D721Med (cell line): ENCODE measurements around the gene MRPS18A.

Experiments used
- DNase-seq: peaks from one replicate; pipeline ENCODE4 v3.0.0; 2011; ENCODE audit warnings: low spot score; ENCODE audit not compliant: insufficient read length
- FAIRE-seq: peaks from 2 replicates; lab custom pipeline; 2011; peaks lifted over from hg19 to GRCh38; lab: Jason Lieb, UNC
- TF ChIP-seq, protein P1 (sequence below): IDR thresholded peaks from 2 replicates; pipeline ENCODE4 v1.5.1; 2012; ENCODE audit warnings: mild to moderate bottlenecking, control low read depth; ENCODE audit not compliant: insufficient read depth; ENCODE audit errors: missing control alignments

MRPS18A gene

DNA sequence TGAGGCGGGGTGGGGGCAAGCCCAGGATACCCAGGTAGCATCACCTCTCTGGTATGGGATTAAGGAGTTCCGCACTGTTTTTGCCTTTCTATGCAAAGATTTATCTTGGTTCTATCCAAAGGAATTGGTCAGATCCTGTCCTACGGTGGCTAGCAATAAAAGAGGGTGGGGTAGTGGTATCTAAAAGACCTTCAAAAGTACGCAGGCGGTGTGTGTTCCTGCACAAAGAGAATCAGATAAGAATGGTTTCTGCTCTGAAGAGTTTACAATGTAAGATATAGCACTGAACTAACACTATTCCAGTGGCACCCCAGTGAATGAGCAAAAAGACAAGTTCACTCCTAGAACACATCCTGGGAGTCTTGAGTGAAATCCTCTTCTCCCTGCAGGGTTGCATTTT lies 6.3 kb downstream of the MRPS18A start:
- FAIRE-seq, result no peak
- TF ChIP-seq, protein P1, sequence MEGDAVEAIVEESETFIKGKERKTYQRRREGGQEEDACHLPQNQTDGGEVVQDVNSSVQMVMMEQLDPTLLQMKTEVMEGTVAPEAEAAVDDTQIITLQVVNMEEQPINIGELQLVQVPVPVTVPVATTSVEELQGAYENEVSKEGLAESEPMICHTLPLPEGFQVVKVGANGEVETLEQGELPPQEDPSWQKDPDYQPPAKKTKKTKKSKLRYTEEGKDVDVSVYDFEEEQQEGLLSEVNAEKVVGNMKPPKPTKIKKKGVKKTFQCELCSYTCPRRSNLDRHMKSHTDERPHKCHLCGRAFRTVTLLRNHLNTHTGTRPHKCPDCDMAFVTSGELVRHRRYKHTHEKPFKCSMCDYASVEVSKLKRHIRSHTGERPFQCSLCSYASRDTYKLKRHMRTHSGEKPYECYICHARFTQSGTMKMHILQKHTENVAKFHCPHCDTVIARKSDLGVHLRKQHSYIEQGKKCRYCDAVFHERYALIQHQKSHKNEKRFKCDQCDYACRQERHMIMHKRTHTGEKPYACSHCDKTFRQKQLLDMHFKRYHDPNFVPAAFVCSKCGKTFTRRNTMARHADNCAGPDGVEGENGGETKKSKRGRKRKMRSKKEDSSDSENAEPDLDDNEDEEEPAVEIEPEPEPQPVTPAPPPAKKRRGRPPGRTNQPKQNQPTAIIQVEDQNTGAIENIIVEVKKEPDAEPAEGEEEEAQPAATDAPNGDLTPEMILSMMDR, result no peak
- DNase-seq, result no peak

DNA sequence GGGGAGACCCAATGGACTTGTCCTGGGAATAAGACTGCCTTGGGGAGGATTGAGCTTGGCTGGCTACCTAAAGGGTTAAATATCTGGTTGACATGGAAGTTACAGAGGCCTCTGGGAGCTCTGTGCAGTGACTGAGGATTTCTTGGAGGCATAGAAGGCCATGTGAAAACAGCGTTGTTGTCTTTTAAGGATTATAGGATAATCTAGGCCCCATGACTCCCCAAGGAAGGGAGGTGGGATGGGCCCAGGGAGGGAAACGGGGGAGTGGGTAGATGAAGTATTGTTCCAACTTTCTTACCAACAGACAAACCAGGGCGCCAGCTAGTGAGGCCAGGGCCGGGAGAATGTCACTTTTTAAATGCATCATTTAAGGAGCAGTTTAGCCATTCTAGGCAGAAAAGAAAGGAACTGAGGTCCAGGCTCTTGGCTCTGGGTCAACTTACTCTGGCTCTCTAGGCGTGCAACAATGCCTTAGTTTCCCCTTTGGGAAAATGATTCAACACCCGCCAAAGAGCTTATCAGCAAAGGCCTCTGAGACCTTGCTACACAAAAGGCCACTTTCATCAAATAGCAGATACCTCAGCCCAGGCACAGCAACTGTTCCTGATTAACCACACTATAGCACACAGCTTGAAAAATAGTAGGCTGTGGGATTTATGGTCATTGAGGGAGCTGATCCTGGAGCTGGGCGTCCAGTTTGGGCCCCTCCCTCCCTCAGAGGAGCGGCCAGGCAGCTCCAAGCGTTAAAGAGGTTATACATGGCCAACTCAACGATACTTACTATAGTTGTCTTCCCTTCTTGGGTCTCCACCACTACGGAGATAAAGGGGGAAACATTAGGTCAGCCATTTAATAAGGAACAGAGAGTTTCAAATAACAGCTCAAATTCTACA lies 7.0 kb downstream of the MRPS18A start:
- TF ChIP-seq, protein P1, result no peak

DNA sequence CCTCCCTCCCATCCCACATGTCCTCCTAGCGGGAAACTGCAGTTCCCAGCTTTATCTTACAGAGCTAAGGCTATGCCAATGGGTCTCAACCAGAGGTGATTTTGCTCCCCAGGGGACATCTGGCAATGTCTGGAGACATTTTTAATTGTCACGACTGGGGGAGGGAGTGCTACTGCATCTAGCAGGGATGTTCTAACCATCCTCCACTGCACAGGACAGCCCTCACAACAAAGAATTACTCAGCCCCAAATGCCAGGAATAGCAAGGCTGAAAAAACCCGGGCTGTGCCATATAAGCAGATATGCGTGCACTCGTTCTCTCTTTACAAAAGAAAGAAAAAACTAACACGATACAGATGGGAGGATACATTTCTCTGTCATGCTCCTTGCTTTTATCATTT lies 8.5 kb downstream of the MRPS18A start:
- FAIRE-seq (no peak), DNase-seq (no peak)

More for the DNA sequence above, 7.0 kb downstream of the MRPS18A start:
- DNase-seq (no peak), FAIRE-seq (no peak)

DNA sequence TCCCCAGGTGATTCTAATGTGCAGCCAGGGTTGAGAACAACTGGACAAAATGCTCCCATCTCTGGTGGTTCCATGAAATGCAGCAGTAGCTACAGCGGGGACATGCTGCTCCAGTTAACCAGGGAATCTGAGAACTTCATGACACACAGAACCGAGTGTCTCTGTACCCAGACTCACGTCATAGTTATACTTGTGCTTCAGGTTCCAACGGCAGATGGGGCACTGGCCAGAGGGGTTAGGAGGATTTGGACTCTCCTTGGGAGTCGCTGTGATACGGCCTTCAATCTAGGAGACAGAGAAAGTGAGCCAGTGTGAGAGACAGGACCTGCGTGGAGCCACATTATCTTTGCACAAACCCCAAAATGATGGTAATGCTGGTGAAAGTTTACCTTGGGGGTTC lies 9.2 kb downstream of the MRPS18A start:
- FAIRE-seq (no peak), DNase-seq (no peak)
- TF ChIP-seq, protein P1, result no peak

More for the DNA sequence above, 8.5 kb downstream of the MRPS18A start:
- TF ChIP-seq, protein P1, result no peak

DNA sequence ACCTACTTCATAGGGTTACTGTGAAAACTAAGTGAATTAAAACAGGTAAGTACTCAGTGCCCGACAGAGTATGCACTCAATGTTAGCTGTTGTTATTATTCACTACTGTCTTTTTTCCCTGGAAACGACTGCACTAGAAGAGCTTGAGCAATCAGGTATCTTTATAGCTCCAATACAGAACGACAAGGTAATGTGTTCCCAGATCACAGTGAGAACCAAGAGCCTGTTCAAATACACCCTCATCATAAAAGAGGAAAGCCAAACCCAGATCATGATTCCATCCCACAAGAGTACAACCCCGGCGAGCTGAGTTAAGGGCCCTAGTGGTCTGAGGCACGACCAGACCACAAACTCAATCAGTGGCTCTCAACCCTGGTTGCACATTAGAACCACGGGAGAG lies 9.8 kb downstream of the MRPS18A start:
- no peak for FAIRE-seq
- DNase-seq, result no peak
- TF ChIP-seq, protein P1, result no peak

DNA sequence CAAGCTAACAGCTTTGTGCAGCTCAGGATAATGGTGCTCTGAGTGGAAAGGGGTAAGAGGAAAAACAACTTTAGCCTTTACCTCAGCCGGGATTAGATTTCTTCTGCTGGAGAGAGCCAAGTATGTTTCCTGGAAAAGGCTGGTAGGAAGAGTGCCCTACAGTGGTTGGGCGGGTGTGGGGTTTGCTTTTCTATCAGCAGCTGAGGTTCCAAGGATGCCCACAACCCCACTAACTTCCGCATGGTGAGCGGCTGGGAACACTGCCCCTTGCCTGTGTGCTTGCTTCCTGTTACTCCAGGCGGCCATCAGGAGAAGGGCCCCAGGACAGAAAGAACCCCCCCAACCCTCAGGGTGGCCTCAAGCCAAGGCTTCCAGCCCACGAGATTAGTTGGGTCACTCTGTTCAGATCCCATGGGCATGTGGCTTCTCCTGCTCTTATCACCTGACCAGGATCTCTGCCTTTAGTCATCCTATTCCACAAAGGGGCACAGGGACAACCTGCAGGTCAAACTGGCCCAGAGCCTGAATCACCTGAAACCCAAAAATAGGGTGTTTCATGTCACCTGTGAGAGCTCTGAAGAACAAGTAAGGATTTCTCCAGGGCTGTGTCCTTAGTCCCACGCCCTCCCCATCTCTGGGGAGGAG lies 10.5 kb downstream of the MRPS18A start:
- TF ChIP-seq, protein P1, result no peak
- DNase-seq (no peak), FAIRE-seq (no peak)

DNA sequence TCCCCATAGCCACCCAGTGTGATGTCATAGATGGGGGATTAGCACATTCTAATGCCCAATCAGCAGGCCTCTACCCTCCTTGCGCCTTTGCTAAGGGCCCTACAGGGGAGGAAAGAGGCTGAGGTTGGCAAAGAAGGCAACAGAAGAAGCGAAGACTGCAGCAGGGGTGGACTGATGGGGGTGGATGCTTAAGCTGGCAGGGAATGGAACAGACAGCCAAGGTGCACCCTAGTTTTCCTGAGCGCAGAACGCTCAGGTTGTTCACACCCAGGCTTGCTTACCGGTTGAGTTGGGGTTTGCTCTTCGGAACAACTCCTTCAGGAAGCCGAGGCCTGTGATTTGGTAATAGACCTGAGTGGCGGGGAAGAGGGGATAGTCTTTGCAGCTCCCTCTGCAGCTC lies 12.7 kb downstream of the MRPS18A start:
- TF ChIP-seq, protein P1, result no peak
- DNase-seq, result no peak
- FAIRE-seq, result no peak
